ENCODE results near the gene RHBDD3.

RHBDD3 gene

GRCh38 chr22:29215012-29215860, 52.5 kb downstream of the RHBDD3 start:
- no peaks in the 10 kb centered on the region for H3K27me3 ChIP-seq (ENCODE audit: insufficient read depth, low read length)
- peaks cover 5% of the 10 kb centered on the region for H3K9me3 ChIP-seq (ENCODE audit: insufficient read depth, low read depth, low read length)
- no peak overlapping the region for H3K23ac ChIP-seq (ENCODE audit: low read length)
- no peak overlapping the region for H2BK120ac ChIP-seq (ENCODE audit: insufficient read depth, low read length, poor library complexity)
- H3K79me1 ChIP-seq (ENCODE audit: low read length): no peaks in the 10 kb centered on the region
- no peaks in the 10 kb centered on the region for H3K36me3 ChIP-seq (ENCODE audit: control insufficient read depth in 1 of 2, insufficient read depth in 2 of 2, low read length in 2 of 2)
- no peak overlapping the region for H4K8ac ChIP-seq (ENCODE audit: low read depth, low read length)
- H2BK12ac ChIP-seq (ENCODE audit: low read length): no peak overlapping the region
- no peak overlapping the region for H3K9ac ChIP-seq (ENCODE audit: low read length)
- no peak overlapping the region for H3K14ac ChIP-seq (ENCODE audit: low read length)
- H3K18ac ChIP-seq (ENCODE audit: low read length): no peak overlapping the region
- H3K4me3 ChIP-seq (ENCODE audit: low read depth, low read length): no peak overlapping the region
- no peak overlapping the region for H2AK5ac ChIP-seq (ENCODE audit: low read length)
- H3K27ac ChIP-seq (ENCODE audit: low read depth, low read length): no peak overlapping the region
- no peak overlapping the region for H2BK5ac ChIP-seq (ENCODE audit: low read depth, low read length, poor library complexity)
- no CpG with 5 or more reads among the region's 14 CpGs for WGBS (ENCODE audit: extremely low coverage, insufficient coverage, insufficient read length)
- no peak overlapping the region for H2AFZ ChIP-seq (ENCODE audit: insufficient read depth, low read length, poor library complexity)
- H3K4me1 ChIP-seq (ENCODE audit: control insufficient read depth in 1 of 2, insufficient read depth in 2 of 2, low read length in 2 of 2): no peaks in the 10 kb centered on the region
- no peaks in the 10 kb centered on the region for H3K79me2 ChIP-seq (ENCODE audit: control insufficient read depth, insufficient read depth, low read length, poor library complexity)
- no peak overlapping the region for H4K12ac ChIP-seq (ENCODE audit: low read depth, low read length)
- DNase-seq: no peak
- no peak overlapping the region for H3K4ac ChIP-seq (ENCODE audit: low read depth, low read length)
- no peak overlapping the region for H4K91ac ChIP-seq (ENCODE audit: low read depth, low read length)
- no peak overlapping the region for H3K4me2 ChIP-seq (ENCODE audit: low read length)

DNA sequence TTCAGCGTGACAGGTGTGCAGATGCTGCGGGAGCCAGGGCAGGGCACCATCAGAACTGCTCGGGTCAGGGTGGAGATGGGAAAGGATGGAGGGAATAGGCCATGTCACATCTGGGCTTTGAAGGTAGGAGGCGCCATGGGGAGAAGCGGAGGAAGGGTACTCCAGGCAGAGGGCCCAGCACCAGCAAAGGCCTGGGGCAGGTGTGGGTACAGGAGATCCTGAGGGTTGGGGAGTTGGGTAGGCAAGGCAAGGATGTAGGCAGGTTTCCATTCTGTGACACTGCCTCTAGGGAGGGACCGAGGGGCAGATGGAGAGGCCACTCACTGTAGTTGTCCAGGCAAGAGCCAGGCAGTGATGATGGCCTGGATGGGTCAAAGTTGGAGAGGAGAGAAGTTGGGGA, 53.5 kb downstream of the RHBDD3 start:
- H3K27ac ChIP-seq (ENCODE audit: low read depth, low read length): no peak overlapping the region
- H2BK5ac ChIP-seq (ENCODE audit: low read depth, low read length, poor library complexity): no peak overlapping the region
- WGBS (ENCODE audit: extremely low coverage, insufficient coverage, insufficient read length): no CpG with 5 or more reads among the region's 6 CpGs
- H3K4me3 ChIP-seq (ENCODE audit: low read depth, low read length): no peak overlapping the region
- no peak overlapping the region for H3K9ac ChIP-seq (ENCODE audit: low read length)
- no peak overlapping the region for H3K14ac ChIP-seq (ENCODE audit: low read length)
- no peak overlapping the region for H4K12ac ChIP-seq (ENCODE audit: low read depth, low read length)
- no peak overlapping the region for H3K4me2 ChIP-seq (ENCODE audit: low read length)
- no peak overlapping the region for H3K18ac ChIP-seq (ENCODE audit: low read length)
- no peak overlapping the region for H2BK120ac ChIP-seq (ENCODE audit: insufficient read depth, low read length, poor library complexity)
- H3K4ac ChIP-seq (ENCODE audit: low read depth, low read length): no peak overlapping the region
- no peaks in the 10 kb centered on the region for H3K4me1 ChIP-seq (ENCODE audit: control insufficient read depth in 1 of 2, insufficient read depth in 2 of 2, low read length in 2 of 2)
- H4K8ac ChIP-seq (ENCODE audit: low read depth, low read length): no peak overlapping the region
- H4K91ac ChIP-seq (ENCODE audit: low read depth, low read length): no peak overlapping the region
- DNase-seq: no peak
- no peaks in the 10 kb centered on the region for H3K27me3 ChIP-seq (ENCODE audit: insufficient read depth, low read length)
- no peak overlapping the region for H2BK12ac ChIP-seq (ENCODE audit: low read length)
- H2AFZ ChIP-seq (ENCODE audit: insufficient read depth, low read length, poor library complexity): no peak overlapping the region
- no peak overlapping the region for H2AK5ac ChIP-seq (ENCODE audit: low read length)
- peaks cover 5% of the 10 kb centered on the region for H3K9me3 ChIP-seq (ENCODE audit: insufficient read depth, low read depth, low read length)
- H3K36me3 ChIP-seq (ENCODE audit: control insufficient read depth in 1 of 2, insufficient read depth in 2 of 2, low read length in 2 of 2): no peaks in the 10 kb centered on the region
- H3K79me2 ChIP-seq (ENCODE audit: control insufficient read depth, insufficient read depth, low read length, poor library complexity): no peaks in the 10 kb centered on the region
- H3K23ac ChIP-seq (ENCODE audit: low read length): no peak overlapping the region
- no peaks in the 10 kb centered on the region for H3K79me1 ChIP-seq (ENCODE audit: low read length)

DNA sequence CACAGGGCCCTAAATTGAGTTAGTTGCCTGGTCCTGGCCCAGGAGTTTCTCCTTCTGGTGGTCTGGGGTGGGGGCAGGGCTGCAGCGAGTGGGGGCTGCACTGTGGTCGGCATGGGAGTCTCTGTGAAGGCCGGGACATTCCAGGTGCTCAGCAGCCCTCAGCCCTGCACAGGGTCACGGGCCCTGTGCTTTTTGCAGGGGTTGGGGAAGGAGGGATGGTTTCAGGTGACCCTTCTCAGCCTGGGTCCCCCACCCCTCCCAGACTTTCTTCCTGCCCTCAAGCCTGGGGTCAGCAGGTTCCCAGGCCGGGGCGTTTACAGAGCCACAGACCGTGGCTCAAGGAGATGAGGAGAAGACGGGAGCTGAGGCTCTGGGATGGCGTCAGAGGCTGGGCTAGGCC, 54.3 kb downstream of the RHBDD3 start:
- Histone ChIP-seq H3K9me3 (ENCODE audit: insufficient read depth, low read depth, low read length) (peaks cover 5% of the 10 kb centered on the region), H3K4me1 (ENCODE audit: control insufficient read depth in 1 of 2, insufficient read depth in 2 of 2, low read length in 2 of 2) (peaks cover 0 to 4% of the 10 kb centered on the region in 2 experiments), H4K91ac (ENCODE audit: low read depth, low read length) (no peak overlapping the region), H3K18ac (ENCODE audit: low read length) (no peak overlapping the region), H3K23ac (ENCODE audit: low read length) (no peak overlapping the region), H2BK5ac (ENCODE audit: low read depth, low read length, poor library complexity) (no peak overlapping the region), H3K79me2 (ENCODE audit: control insufficient read depth, insufficient read depth, low read length, poor library complexity) (no peaks in the 10 kb centered on the region), H3K14ac (ENCODE audit: low read length) (no peak overlapping the region), H4K12ac (ENCODE audit: low read depth, low read length) (no peak overlapping the region), H3K9ac (ENCODE audit: low read length) (no peak overlapping the region), H3K27ac (ENCODE audit: low read depth, low read length) (no peak overlapping the region), H4K8ac (ENCODE audit: low read depth, low read length) (no peak overlapping the region), H3K4me2 (ENCODE audit: low read length) (no peak overlapping the region), H3K4me3 (ENCODE audit: low read depth, low read length) (no peak overlapping the region), H3K79me1 (ENCODE audit: low read length) (no peaks in the 10 kb centered on the region), H3K27me3 (ENCODE audit: insufficient read depth, low read length) (no peaks in the 10 kb centered on the region), H2AFZ (ENCODE audit: insufficient read depth, low read length, poor library complexity) (no peak overlapping the region), H3K4ac (ENCODE audit: low read depth, low read length) (no peak overlapping the region), H2BK120ac (ENCODE audit: insufficient read depth, low read length, poor library complexity) (no peak overlapping the region), H2AK5ac (ENCODE audit: low read length) (no peak overlapping the region), H2BK12ac (ENCODE audit: low read length) (no peak overlapping the region), H3K36me3 (ENCODE audit: control insufficient read depth in 1 of 2, insufficient read depth in 2 of 2, low read length in 2 of 2) (no peaks in the 10 kb centered on the region)
- no peak for DNase-seq
- no CpG with 5 or more reads among the region's 9 CpGs for WGBS (ENCODE audit: extremely low coverage, insufficient coverage, insufficient read length)

- no peak overlapping the region for H3K4me3 ChIP-seq (ENCODE audit: low read depth, low read length)
- H3K9ac ChIP-seq (ENCODE audit: low read length): no peak overlapping the region
- no peak overlapping the region for H2BK5ac ChIP-seq (ENCODE audit: low read depth, low read length, poor library complexity)
- H4K8ac ChIP-seq (ENCODE audit: low read depth, low read length): no peak overlapping the region
- H3K27ac ChIP-seq (ENCODE audit: low read depth, low read length): no peak overlapping the region
- H4K12ac ChIP-seq (ENCODE audit: low read depth, low read length): no peak overlapping the region
- H3K14ac ChIP-seq (ENCODE audit: low read length): no peak overlapping the region
- H3K23ac ChIP-seq (ENCODE audit: low read length): no peak overlapping the region
- H4K91ac ChIP-seq (ENCODE audit: low read depth, low read length): no peak overlapping the region
- no peak overlapping the region for H2BK120ac ChIP-seq (ENCODE audit: insufficient read depth, low read length, poor library complexity)
- no peak overlapping the region for H3K4me2 ChIP-seq (ENCODE audit: low read length)
- no peak overlapping the region for H2AK5ac ChIP-seq (ENCODE audit: low read length)
- DNase-seq: no peak
- H3K9me3 ChIP-seq (ENCODE audit: insufficient read depth, low read depth, low read length): peaks cover 5% of the 10 kb centered on the region
- H3K79me2 ChIP-seq (ENCODE audit: control insufficient read depth, insufficient read depth, low read length, poor library complexity): no peaks in the 10 kb centered on the region
- H3K4me1 ChIP-seq (ENCODE audit: control insufficient read depth in 1 of 2, insufficient read depth in 2 of 2, low read length in 2 of 2): peaks cover 0 to 4% of the 10 kb centered on the region in 2 experiments
- no peaks in the 10 kb centered on the region for H3K79me1 ChIP-seq (ENCODE audit: low read length)
- no peaks in the 10 kb centered on the region for H3K36me3 ChIP-seq (ENCODE audit: control insufficient read depth in 1 of 2, insufficient read depth in 2 of 2, low read length in 2 of 2)
- H3K4ac ChIP-seq (ENCODE audit: low read depth, low read length): no peak overlapping the region
- H3K27me3 ChIP-seq (ENCODE audit: insufficient read depth, low read length): no peaks in the 10 kb centered on the region
- no peak overlapping the region for H3K18ac ChIP-seq (ENCODE audit: low read length)
- no CpG with 5 or more reads among the region's 11 CpGs for WGBS (ENCODE audit: extremely low coverage, insufficient coverage, insufficient read length)
- no peak overlapping the region for H2AFZ ChIP-seq (ENCODE audit: insufficient read depth, low read length, poor library complexity)
- H2BK12ac ChIP-seq (ENCODE audit: low read length): no peak overlapping the region
These were observed 55.0 kb downstream of the RHBDD3 start for GRCh38 chr22:29212743-29213142.

All from trophoblast cell (in vitro differentiated cells and primary cell).